ENCODE data around the gene METTL26.

METTL26 gene

GRCh38 chr16:588639-588888 is 47.5 kb downstream of the METTL26 start:
- H4K20me1 ChIP-seq (ENCODE audit: low read depth, low read length): no peaks in the 10 kb centered on the region
- H3F3A ChIP-seq (ENCODE audit: insufficient read depth): no peaks in the 10 kb centered on the region; the same call in 1 of the 2 replicates
- 0 out of 2 replicates have a peak, but pooled peaks cover 8% of the 10 kb centered on the region for H3K79me2 ChIP-seq (ENCODE audit: insufficient read depth, low read length)
- no peaks in the 10 kb centered on the region for H3K9me3 ChIP-seq (ENCODE audit: insufficient read depth, low read length)
- H3K9me2 ChIP-seq (replicated peaks; ENCODE audit: insufficient read depth, low read length): no peaks in the 10 kb centered on the region
- H3K27me3 ChIP-seq (ENCODE audit: low read length): no peaks in the 10 kb centered on the region
- H3K4me3 ChIP-seq (ENCODE audit: insufficient read depth, low read length, poor library complexity, severe bottlenecking): peak overlapping the region; percentile 65
- H3K9ac ChIP-seq (ENCODE audit: low read length): peak overlapping the region; percentile 90
- H3K4me2 ChIP-seq (ENCODE audit: low read depth, low read length, poor library complexity, severe bottlenecking): peak overlapping the region; percentile 69
- H2AFZ ChIP-seq (ENCODE audit: low read depth, low read length, severe bottlenecking): no peak overlapping the region
- TF ChIP-seq EZH2phosphoT487 (conservative IDR thresholded peaks at IDR 0.05; ENCODE audit: low read length) (no peak), CTCF (IDR thresholded peaks at IDR 0.05; ENCODE audit: insufficient read depth, low read length, poor library complexity, severe bottlenecking) (no peak)
- peak overlapping the region; percentile 95 for H3K27ac ChIP-seq (ENCODE audit: low read depth, low read length)
- H3K36me3 ChIP-seq (ENCODE audit: low read length): no peaks in the 10 kb centered on the region

GRCh38 chr16:586645-587590 is 49.2 kb downstream of the METTL26 start:
- H3F3A ChIP-seq (ENCODE audit: insufficient read depth): no peaks in the 10 kb centered on the region; the same call in 1 of the 2 replicates
- peak overlapping the region; percentile 69 for H3K4me2 ChIP-seq (ENCODE audit: low read depth, low read length, poor library complexity, severe bottlenecking)
- no peaks in the 10 kb centered on the region for H3K9me3 ChIP-seq (ENCODE audit: insufficient read depth, low read length)
- H3K4me3 ChIP-seq (ENCODE audit: insufficient read depth, low read length, poor library complexity, severe bottlenecking): no peak overlapping the region
- H3K79me2 ChIP-seq (ENCODE audit: insufficient read depth, low read length): 0 out of 2 replicates have a peak, but pooled peaks cover 7% of the 10 kb centered on the region
- H3K36me3 ChIP-seq (ENCODE audit: low read length): no peaks in the 10 kb centered on the region
- no peak overlapping the region for H2AFZ ChIP-seq (ENCODE audit: low read depth, low read length, severe bottlenecking)
- TF ChIP-seq CTCF (IDR thresholded peaks at IDR 0.05; ENCODE audit: insufficient read depth, low read length, poor library complexity, severe bottlenecking) (no peak), EZH2phosphoT487 (conservative IDR thresholded peaks at IDR 0.05; ENCODE audit: low read length) (no peak)
- H3K9ac ChIP-seq (ENCODE audit: low read length): peak overlapping the region; percentile 90; the same call in 1 of the 2 replicates
- no peaks in the 10 kb centered on the region for H3K27me3 ChIP-seq (ENCODE audit: low read length)
- H3K27ac ChIP-seq (ENCODE audit: low read depth, low read length): no peak overlapping the region
- no peaks in the 10 kb centered on the region for H4K20me1 ChIP-seq (ENCODE audit: low read depth, low read length)
- no peaks in the 10 kb centered on the region for H3K9me2 ChIP-seq (replicated peaks; ENCODE audit: insufficient read depth, low read length)

GRCh38 chr16:586047-586644 is 50.0 kb downstream of the METTL26 start:
- Histone ChIP-seq H2AFZ (ENCODE audit: low read depth, low read length, severe bottlenecking) (no peak overlapping the region), H3F3A (ENCODE audit: insufficient read depth) (no peaks in the 10 kb centered on the region; the same call in 1 of the 2 replicates), H3K79me2 (ENCODE audit: insufficient read depth, low read length) (0 out of 2 replicates have a peak, but pooled peaks cover 7% of the 10 kb centered on the region), H3K4me2 (ENCODE audit: low read depth, low read length, poor library complexity, severe bottlenecking) (no peak overlapping the region), H3K9ac (ENCODE audit: low read length) (no peak overlapping the region), H3K27me3 (ENCODE audit: low read length) (no peaks in the 10 kb centered on the region), H3K9me3 (ENCODE audit: insufficient read depth, low read length) (no peaks in the 10 kb centered on the region), H3K9me2 (replicated peaks; ENCODE audit: insufficient read depth, low read length) (no peaks in the 10 kb centered on the region), H3K36me3 (ENCODE audit: low read length) (no peaks in the 10 kb centered on the region), H4K20me1 (ENCODE audit: low read depth, low read length) (no peaks in the 10 kb centered on the region), H3K27ac (ENCODE audit: low read depth, low read length) (no peak overlapping the region), H3K4me3 (ENCODE audit: insufficient read depth, low read length, poor library complexity, severe bottlenecking) (no peak overlapping the region)
- TF ChIP-seq EZH2phosphoT487 (conservative IDR thresholded peaks at IDR 0.05; ENCODE audit: low read length) (no peak), CTCF (IDR thresholded peaks at IDR 0.05; ENCODE audit: insufficient read depth, low read length, poor library complexity, severe bottlenecking) (no peak)
